ENCODE results near the gene ATXN7.

ATXN7 gene

GRCh38 chr3:63934041-63934866 lies 70.6 kb downstream of the ATXN7 start:
- no peak for DNase-seq (ENCODE audit: low read depth)

- no peak for DNase-seq (ENCODE audit: low read depth)
Measured at GRCh38 chr3:63936925-63937324, 73.3 kb downstream of the ATXN7 start.

- DNase-seq (ENCODE audit: low read depth), result no peak
Measured at GRCh38 chr3:63937661-63938651, 74.3 kb downstream of the ATXN7 start.

DNA sequence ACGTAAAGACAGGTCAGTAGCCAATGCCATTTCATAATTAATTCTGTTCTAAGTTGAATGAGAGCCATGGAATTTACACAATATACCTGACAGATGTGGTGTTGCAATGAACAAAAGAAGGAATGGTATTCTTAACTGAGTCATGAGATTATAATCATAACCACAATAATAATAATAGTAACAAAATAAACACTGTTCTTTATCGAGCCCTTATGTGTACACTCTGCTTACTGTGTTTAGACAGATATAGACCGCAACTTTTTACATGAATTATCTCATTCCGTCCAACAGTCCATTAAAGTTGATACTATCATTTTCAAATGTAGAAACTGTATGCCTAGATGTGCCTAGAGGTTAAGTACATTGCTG lies 76.7 kb downstream of the ATXN7 start:
- DNase-seq (ENCODE audit: low read depth), result no peak

DNA sequence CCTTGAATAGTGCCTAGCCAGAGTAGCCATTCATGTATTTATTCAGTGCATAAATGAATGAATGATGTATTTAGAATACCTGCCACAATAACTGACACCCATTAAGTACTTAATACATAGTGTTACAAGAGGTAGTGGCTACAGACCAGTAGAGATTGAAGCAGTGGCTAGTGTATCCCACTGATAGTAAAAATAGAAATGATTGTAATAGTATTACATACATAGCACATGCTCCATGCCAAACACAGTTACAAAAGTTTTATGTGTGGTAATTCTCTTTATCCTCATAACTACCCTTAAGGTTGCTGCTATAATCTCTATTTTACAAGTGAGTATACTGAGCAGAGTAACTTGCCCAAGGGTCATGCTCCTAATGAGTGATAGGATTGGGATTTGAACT lies 78.9 kb downstream of the ATXN7 start:
- no peak for DNase-seq (ENCODE audit: low read depth)

- no peak for DNase-seq (ENCODE audit: low read depth)
Measured at GRCh38 chr3:63943678-63944077, 80.0 kb downstream of the ATXN7 start.

- no peak for DNase-seq (ENCODE audit: low read depth)
Measured at GRCh38 chr3:63945558-63946096, 82.0 kb downstream of the ATXN7 start.

- DNase-seq (ENCODE audit: low read depth), result no peak
Measured at GRCh38 chr3:63946753-63947152, 83.1 kb downstream of the ATXN7 start.

GRCh38 chr3:63947594-63947993 lies 83.9 kb downstream of the ATXN7 start:
- no peak for DNase-seq (ENCODE audit: low read depth)

- DNase-seq (ENCODE audit: low read depth), result no peak
Measured at GRCh38 chr3:63949005-63949404, 85.3 kb downstream of the ATXN7 start.

GRCh38 chr3:63950698-63951097 lies 87.0 kb downstream of the ATXN7 start:
- no peak for DNase-seq (ENCODE audit: low read depth)

GRCh38 chr3:63951492-63952247 lies 88.0 kb downstream of the ATXN7 start:
- no peak for DNase-seq (ENCODE audit: low read depth)

- no peak for DNase-seq (ENCODE audit: low read depth)
Measured at GRCh38 chr3:63952248-63952594, 88.6 kb downstream of the ATXN7 start.

GRCh38 chr3:63954182-63954581 lies 90.5 kb downstream of the ATXN7 start:
- DNase-seq (ENCODE audit: low read depth), result no peak

- DNase-seq (ENCODE audit: low read depth), result no peak
Measured at GRCh38 chr3:63955036-63955650, 91.5 kb downstream of the ATXN7 start.

DNA sequence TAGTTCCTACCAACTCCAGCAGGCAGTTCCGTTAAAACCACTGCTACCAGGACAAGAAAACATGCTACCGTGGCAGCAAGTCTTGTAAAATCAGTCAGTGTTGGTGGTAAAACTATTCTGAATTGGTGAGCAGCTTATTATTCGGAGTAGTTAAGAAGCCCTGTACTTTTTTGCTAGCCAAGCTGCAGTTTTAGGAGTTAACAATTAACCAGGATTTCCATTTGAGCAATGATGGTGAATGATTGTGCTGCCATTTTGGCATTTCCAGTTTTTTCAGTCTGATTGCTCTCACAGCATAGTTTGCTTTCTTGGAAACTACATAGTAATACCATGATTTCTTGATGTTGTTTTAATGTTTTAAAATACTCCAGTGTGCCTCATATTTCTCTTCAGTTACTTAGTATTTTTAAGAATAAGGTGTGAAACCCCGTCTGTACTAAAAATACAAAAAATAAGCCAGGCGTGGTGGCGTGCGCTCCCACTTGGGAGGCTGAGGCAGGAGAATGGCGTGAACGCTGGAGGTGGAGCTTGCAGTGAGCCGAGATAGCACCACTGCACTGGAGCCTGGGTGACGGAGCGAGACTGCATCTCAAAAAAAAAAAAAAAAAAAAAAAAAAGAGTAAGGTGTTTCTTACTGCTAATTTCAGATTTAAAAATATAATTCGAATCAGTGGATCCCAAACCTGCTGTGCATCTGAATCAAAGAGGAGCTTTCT lies 92.3 kb downstream of the ATXN7 start:
- DNase-seq (ENCODE audit: low read depth), result no peak

GRCh38 chr3:63959146-63959545 lies 95.5 kb downstream of the ATXN7 start:
- DNase-seq (ENCODE audit: low read depth), result no peak

GRCh38 chr3:63960048-63960711 lies 96.5 kb downstream of the ATXN7 start:
- no peak for DNase-seq (ENCODE audit: low read depth)

- DNase-seq (ENCODE audit: low read depth), result no peak
Measured at GRCh38 chr3:63961891-63962290, 98.2 kb downstream of the ATXN7 start.

GRCh38 chr3:63963496-63963895 lies 99.8 kb downstream of the ATXN7 start:
- DNase-seq (ENCODE audit: low read depth), result no peak
